WTC11 (cell line): Measurements from ENCODE around the gene PIK3R6. TPM values are rescaled to one million over a fixed set of nuclear protein-coding genes. Genes with fewer than 3 reads are reported as not detected.

Experiments used
- ATAC-seq: fragments of 200-7000 bp; cut with Tn5 transposase; 2 replicates; pipeline ENCODE4 v1.10.0; 2021; ENCODE audit warnings: mild to moderate bottlenecking, moderate library complexity
- CTCF ChIA-PET: fragments of 300-600 bp; sonication (Branson Sonifier 250); formaldehyde crosslinking; loops from one replicate; lab custom pipeline; 2021; ENCODE audit warnings: antibody characterized with exemption; lab: Charles Lee
- POLR2A ChIA-PET: fragments of 350-600 bp; sonication (Branson Sonifier 250); formaldehyde crosslinking; loops from one replicate; lab custom pipeline; 2021; ENCODE audit warnings: antibody characterized with exemption; lab: Charles Lee
- DNase-seq: peaks from one replicate; pipeline ENCODE4 v3.0.0; 2021; ENCODE audit warnings: low spot score
- H3K27ac Mint-ChIP-seq: 2 replicates; pipeline ENCODE4 v1.8.0; 2021; ENCODE audit warnings: mixed read lengths
- H3K27me3 Mint-ChIP-seq: 2 replicates; pipeline ENCODE4 v1.8.0; 2021; ENCODE audit warnings: low read depth, mild to moderate bottlenecking, moderate library complexity, mixed read lengths
- H3K36me3 Mint-ChIP-seq: 2 replicates; pipeline ENCODE4 v1.8.0; 2021; ENCODE audit warnings: mixed read lengths
- H3K4me1 Mint-ChIP-seq: 2 replicates; pipeline ENCODE4 v1.8.0; 2022; ENCODE audit warnings: mixed read lengths
- H3K4me3 Mint-ChIP-seq: 2 replicates; pipeline ENCODE4 v1.8.0; 2021; ENCODE audit warnings: mild to moderate bottlenecking, moderate library complexity, mixed read lengths
- H3K9me3 Mint-ChIP-seq: 2 replicates; pipeline ENCODE4 v1.8.0; 2021; ENCODE audit warnings: mixed read lengths
- ESRRA ChIP-seq: sonication (generic); formaldehyde crosslinking; IDR thresholded peaks from 2 replicates; pipeline ENCODE4 v1.8.1; 2022; ENCODE audit warnings: mild to moderate bottlenecking, missing genetic modification reagents, borderline replicate concordance
- FOXP1 ChIP-seq: sonication (generic); formaldehyde crosslinking; IDR thresholded peaks from 2 replicates; pipeline ENCODE4 v1.8.0; 2022; ENCODE audit warnings: missing genetic modification reagents, mild to moderate bottlenecking, moderate library complexity, borderline replicate concordance
- GRHL2 ChIP-seq: fragments of 250-450 bp; sonication (Bioruptor Pico); IDR thresholded peaks from 2 replicates; pipeline ENCODE4 v1.8.0; 2022; ENCODE audit warnings: mild to moderate bottlenecking, moderate library complexity; ENCODE audit not compliant: insufficient replicate concordance, severe bottlenecking
- IRF2 ChIP-seq: sonication (generic); formaldehyde crosslinking; IDR thresholded peaks from 2 replicates; pipeline ENCODE4 v1.8.0; 2022; ENCODE audit warnings: low read depth, missing genetic modification reagents, borderline replicate concordance
- MYBL2 ChIP-seq: sonication (generic); formaldehyde crosslinking; IDR thresholded peaks from 2 replicates; pipeline ENCODE4 v1.8.1; 2023; ENCODE audit warnings: mild to moderate bottlenecking, moderate library complexity, missing genetic modification reagents
- NFE2L1 ChIP-seq: sonication (generic); formaldehyde crosslinking; IDR thresholded peaks from 2 replicates; pipeline ENCODE4 v1.8.1; 2023; ENCODE audit warnings: missing genetic modification reagents
- SMAD4 ChIP-seq: sonication (generic); formaldehyde crosslinking; IDR thresholded peaks from 2 replicates; pipeline ENCODE4 v1.8.0; 2022; ENCODE audit warnings: mild to moderate bottlenecking, missing genetic modification reagents
- SOX15 ChIP-seq: fragments of 250-450 bp; sonication (Bioruptor Pico); IDR thresholded peaks from 2 replicates; pipeline ENCODE4 v1.9.0; 2021; ENCODE audit warnings: mild to moderate bottlenecking
- TEAD1 ChIP-seq: sonication (generic); formaldehyde crosslinking; IDR thresholded peaks from 2 replicates; pipeline ENCODE4 v1.8.0; 2022; ENCODE audit warnings: mild to moderate bottlenecking, missing genetic modification reagents
- TEAD4 ChIP-seq: sonication (generic); formaldehyde crosslinking; IDR thresholded peaks from 2 replicates; pipeline ENCODE4 v1.8.0; 2022; ENCODE audit warnings: mild to moderate bottlenecking, missing genetic modification reagents
- ZNF396 ChIP-seq: fragments of 250-450 bp; sonication (Bioruptor Pico); IDR thresholded peaks from 2 replicates; pipeline ENCODE4 v1.8.0; 2021; ENCODE audit warnings: mild to moderate bottlenecking, moderate library complexity, borderline replicate concordance
- total RNA-seq: library from RNA; stranded (reverse); gene quantifications from 3 replicates; pipeline ENCODE4 v1.2.3, GENCODE V29; 2021
- TF ChIP-seq, protein P1 (sequence below): sonication (generic); formaldehyde crosslinking; IDR thresholded peaks from 2 replicates; pipeline ENCODE4 v1.8.1; 2023; ENCODE audit warnings: mild to moderate bottlenecking, moderate library complexity, missing genetic modification reagents
- TF ChIP-seq, protein P2 (sequence below): sonication (generic); formaldehyde crosslinking; IDR thresholded peaks from 2 replicates; pipeline ENCODE4 v1.8.1; 2022; ENCODE audit warnings: low read depth, missing genetic modification reagents, borderline replicate concordance
- TF ChIP-seq, protein P3 (sequence below): fragments of 250-450 bp; sonication (Bioruptor Pico); IDR thresholded peaks from 2 replicates; pipeline ENCODE4 v1.9.0; 2021; ENCODE audit warnings: mild to moderate bottlenecking
- TF ChIP-seq, protein P4 (sequence below): sonication (generic); formaldehyde crosslinking; IDR thresholded peaks from 2 replicates; pipeline ENCODE4 v1.8.1; 2023; ENCODE audit warnings: mild to moderate bottlenecking, missing genetic modification reagents
- TF ChIP-seq, protein P5 (sequence below): fragments of 250-450 bp; sonication (Bioruptor Pico); IDR thresholded peaks from 2 replicates; pipeline ENCODE4 v1.8.0; 2021; ENCODE audit warnings: mild to moderate bottlenecking
- TF ChIP-seq, protein P6 (sequence below): fragments of 250-450 bp; sonication (Bioruptor Pico); IDR thresholded peaks from 2 replicates; pipeline ENCODE4 v1.9.0; 2021; ENCODE audit warnings: mild to moderate bottlenecking, borderline replicate concordance

The PIK3R6 gene
- total RNA-seq, 1 experiment from 2014 or later, result 0.15 TPM

DNA sequence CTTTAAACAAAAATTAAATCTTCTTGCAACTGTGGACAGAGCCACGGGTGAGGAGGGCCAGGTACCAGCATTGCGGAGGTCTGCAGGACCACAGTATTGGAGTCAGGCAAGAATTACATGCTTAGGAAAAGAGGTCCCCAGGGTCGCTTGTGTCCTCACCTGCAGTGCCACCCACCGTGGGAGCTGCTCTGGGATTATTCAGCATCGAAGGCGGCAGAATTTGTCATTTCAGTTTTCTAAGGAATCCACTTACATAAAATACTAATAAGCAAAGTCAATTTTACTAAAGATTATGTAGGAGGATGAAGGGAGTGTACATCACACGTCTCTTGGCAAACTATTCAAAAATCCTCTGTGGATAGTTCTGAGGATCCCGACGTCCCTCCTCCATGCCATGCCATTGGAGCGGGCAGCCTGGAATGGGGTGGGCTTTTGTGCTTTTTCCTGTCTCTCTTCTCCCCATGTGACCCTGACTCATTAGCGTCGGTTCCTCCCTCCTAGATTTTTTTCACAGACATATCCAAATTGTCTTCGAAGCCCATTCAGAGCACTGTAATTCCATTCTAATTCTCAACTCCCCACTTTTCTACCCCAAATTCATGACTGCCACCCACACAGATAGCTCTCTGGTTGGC lies 3.0 kb upstream of the PIK3R6 start (continued):
- TF ChIP-seq IRF2 (CRISPR knock-in tag), result no peak
- TF ChIP-seq MYBL2 (CRISPR knock-in tag), result no peak
- TF ChIP-seq ZNF396, result no peak
- no peak for TF ChIP-seq TEAD4 (CRISPR knock-in tag)
- TF ChIP-seq, all 79 proteins: peak for 0

DNA sequence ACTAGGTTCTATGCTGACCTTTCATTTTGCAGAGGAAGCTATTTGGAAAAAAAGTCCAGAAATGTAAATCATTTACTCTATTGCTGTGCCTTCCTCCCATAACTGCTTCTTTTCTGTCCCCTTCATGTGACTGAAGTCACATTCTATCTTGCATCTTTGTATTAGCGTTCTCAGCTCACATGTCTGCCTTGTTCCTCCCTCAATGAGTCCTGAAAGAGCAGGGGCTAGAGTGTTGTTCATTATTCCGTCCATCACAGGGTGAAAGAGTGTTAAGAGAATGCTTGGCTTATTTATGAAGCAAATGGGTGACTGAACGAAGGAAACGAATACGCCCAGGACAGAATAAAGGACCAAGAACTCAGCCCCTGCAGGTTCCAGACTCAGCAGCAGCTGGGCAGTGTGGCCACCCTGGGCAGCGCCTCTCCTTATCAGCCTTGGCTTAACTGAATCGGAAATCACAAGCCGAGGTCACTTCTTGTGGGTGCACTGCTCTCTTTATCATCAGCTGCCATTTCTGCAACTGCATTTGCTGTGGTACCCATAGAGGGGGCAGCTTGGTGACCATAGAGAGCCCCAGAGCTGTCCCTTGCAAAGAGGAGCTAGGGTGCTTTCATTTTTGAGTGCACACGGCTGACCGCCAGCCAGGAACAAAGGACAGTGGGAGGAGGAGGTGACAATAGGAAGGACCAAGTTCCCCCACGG lies 1.8 kb upstream of the PIK3R6 start:
- POLR2A ChIA-PET, result no interaction called here
- CTCF ChIA-PET, result interaction anchor here (0.6 to 1.7 kb wide), 3 partner anchors 26 to 830 kb away, joined by 3 to 5 read pairs (median 4); partner anchors contain the start of gene ALOX15B
- ATAC-seq (no peak), DNase-seq (no peak)
- Mint-ChIP-seq H3K27ac (no peak overlapping the region), H3K4me1 (peaks cover 20% of the 10 kb centered on the region), H3K36me3 (no peaks in the 10 kb centered on the region), H3K9me3 (no peaks in the 10 kb centered on the region), H3K4me3 (no peak overlapping the region), H3K27me3 (no peaks in the 10 kb centered on the region)
- TF ChIP-seq, protein P1, sequence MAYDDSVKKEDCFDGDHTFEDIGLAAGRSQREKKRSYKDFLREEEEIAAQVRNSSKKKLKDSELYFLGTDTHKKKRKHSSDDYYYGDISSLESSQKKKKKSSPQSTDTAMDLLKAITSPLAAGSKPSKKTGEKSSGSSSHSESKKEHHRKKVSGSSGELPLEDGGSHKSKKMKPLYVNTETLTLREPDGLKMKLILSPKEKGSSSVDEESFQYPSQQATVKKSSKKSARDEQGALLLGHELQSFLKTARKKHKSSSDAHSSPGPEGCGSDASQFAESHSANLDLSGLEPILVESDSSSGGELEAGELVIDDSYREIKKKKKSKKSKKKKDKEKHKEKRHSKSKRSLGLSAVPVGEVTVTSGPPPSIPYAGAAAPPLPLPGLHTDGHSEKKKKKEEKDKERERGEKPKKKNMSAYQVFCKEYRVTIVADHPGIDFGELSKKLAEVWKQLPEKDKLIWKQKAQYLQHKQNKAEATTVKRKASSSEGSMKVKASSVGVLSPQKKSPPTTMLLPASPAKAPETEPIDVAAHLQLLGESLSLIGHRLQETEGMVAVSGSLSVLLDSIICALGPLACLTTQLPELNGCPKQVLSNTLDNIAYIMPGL, result no peak
- TF ChIP-seq, protein P2, sequence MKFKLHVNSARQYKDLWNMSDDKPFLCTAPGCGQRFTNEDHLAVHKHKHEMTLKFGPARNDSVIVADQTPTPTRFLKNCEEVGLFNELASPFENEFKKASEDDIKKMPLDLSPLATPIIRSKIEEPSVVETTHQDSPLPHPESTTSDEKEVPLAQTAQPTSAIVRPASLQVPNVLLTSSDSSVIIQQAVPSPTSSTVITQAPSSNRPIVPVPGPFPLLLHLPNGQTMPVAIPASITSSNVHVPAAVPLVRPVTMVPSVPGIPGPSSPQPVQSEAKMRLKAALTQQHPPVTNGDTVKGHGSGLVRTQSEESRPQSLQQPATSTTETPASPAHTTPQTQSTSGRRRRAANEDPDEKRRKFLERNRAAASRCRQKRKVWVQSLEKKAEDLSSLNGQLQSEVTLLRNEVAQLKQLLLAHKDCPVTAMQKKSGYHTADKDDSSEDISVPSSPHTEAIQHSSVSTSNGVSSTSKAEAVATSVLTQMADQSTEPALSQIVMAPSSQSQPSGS (CRISPR knock-in tag), result no peak
- TF ChIP-seq, protein P3, sequence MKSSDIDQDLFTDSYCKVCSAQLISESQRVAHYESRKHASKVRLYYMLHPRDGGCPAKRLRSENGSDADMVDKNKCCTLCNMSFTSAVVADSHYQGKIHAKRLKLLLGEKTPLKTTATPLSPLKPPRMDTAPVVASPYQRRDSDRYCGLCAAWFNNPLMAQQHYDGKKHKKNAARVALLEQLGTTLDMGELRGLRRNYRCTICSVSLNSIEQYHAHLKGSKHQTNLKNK (CRISPR knock-in tag), result no peak
- TF ChIP-seq FOXP1 (CRISPR knock-in tag) (no peak), SMAD4 (CRISPR knock-in tag) (no peak)

DNA sequence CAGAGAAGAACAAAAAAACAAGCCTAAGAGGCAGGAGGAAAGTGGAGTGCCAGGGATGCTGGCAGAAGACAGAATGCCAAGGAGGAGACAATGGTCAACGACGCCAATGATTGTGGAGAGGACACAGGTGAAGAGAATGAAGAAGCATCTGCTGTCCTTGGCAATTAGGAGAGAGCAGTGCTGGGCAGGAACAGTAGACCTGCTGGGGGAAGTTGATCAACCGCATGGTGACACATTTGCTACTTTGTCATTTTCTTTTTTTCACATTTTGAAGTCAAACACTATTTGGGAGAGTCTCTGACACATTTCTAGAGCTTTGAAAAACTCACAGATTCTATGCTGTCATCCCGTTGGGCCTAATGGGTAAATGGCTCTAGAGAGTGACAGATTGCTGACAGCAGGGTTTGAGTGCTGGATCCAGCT lies 1.1 kb upstream of the PIK3R6 start:
- no peaks in the 10 kb centered on the region for H3K36me3 Mint-ChIP-seq
- ATAC-seq (no peak), DNase-seq (no peak)
- H3K27me3 Mint-ChIP-seq, result no peaks in the 10 kb centered on the region
- peaks cover 13% of the 10 kb centered on the region for H3K4me1 Mint-ChIP-seq
- no peak overlapping the region for H3K4me3 Mint-ChIP-seq
- ChIA-PET POLR2A (no interaction called here), CTCF (interaction anchor here (0.6 to 1.7 kb wide), 3 partner anchors 26 to 829 kb away, joined by 3 to 5 read pairs (median 4); partner anchors contain the start of gene ALOX15B)
- 0 out of 2 replicates have a peak, but pooled peaks cover 3% of the 10 kb centered on the region for H3K9me3 Mint-ChIP-seq
- H3K27ac Mint-ChIP-seq, result no peak overlapping the region
- TF ChIP-seq TEAD1 (CRISPR knock-in tag), result no peak
- TF ChIP-seq, protein P4, sequence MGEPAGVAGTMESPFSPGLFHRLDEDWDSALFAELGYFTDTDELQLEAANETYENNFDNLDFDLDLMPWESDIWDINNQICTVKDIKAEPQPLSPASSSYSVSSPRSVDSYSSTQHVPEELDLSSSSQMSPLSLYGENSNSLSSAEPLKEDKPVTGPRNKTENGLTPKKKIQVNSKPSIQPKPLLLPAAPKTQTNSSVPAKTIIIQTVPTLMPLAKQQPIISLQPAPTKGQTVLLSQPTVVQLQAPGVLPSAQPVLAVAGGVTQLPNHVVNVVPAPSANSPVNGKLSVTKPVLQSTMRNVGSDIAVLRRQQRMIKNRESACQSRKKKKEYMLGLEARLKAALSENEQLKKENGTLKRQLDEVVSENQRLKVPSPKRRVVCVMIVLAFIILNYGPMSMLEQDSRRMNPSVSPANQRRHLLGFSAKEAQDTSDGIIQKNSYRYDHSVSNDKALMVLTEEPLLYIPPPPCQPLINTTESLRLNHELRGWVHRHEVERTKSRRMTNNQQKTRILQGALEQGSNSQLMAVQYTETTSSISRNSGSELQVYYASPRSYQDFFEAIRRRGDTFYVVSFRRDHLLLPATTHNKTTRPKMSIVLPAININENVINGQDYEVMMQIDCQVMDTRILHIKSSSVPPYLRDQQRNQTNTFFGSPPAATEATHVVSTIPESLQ (CRISPR knock-in tag), result no peak
- TF ChIP-seq, protein P5, sequence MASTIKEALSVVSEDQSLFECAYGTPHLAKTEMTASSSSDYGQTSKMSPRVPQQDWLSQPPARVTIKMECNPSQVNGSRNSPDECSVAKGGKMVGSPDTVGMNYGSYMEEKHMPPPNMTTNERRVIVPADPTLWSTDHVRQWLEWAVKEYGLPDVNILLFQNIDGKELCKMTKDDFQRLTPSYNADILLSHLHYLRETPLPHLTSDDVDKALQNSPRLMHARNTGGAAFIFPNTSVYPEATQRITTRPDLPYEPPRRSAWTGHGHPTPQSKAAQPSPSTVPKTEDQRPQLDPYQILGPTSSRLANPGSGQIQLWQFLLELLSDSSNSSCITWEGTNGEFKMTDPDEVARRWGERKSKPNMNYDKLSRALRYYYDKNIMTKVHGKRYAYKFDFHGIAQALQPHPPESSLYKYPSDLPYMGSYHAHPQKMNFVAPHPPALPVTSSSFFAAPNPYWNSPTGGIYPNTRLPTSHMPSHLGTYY (CRISPR knock-in tag), result no peak
- TF ChIP-seq FOXP1 (CRISPR knock-in tag), result no peak
- TF ChIP-seq, protein P6, sequence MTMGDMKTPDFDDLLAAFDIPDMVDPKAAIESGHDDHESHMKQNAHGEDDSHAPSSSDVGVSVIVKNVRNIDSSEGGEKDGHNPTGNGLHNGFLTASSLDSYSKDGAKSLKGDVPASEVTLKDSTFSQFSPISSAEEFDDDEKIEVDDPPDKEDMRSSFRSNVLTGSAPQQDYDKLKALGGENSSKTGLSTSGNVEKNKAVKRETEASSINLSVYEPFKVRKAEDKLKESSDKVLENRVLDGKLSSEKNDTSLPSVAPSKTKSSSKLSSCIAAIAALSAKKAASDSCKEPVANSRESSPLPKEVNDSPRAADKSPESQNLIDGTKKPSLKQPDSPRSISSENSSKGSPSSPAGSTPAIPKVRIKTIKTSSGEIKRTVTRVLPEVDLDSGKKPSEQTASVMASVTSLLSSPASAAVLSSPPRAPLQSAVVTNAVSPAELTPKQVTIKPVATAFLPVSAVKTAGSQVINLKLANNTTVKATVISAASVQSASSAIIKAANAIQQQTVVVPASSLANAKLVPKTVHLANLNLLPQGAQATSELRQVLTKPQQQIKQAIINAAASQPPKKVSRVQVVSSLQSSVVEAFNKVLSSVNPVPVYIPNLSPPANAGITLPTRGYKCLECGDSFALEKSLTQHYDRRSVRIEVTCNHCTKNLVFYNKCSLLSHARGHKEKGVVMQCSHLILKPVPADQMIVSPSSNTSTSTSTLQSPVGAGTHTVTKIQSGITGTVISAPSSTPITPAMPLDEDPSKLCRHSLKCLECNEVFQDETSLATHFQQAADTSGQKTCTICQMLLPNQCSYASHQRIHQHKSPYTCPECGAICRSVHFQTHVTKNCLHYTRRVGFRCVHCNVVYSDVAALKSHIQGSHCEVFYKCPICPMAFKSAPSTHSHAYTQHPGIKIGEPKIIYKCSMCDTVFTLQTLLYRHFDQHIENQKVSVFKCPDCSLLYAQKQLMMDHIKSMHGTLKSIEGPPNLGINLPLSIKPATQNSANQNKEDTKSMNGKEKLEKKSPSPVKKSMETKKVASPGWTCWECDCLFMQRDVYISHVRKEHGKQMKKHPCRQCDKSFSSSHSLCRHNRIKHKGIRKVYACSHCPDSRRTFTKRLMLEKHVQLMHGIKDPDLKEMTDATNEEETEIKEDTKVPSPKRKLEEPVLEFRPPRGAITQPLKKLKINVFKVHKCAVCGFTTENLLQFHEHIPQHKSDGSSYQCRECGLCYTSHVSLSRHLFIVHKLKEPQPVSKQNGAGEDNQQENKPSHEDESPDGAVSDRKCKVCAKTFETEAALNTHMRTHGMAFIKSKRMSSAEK, result no peak
- no peak for TF ChIP-seq SMAD4 (CRISPR knock-in tag)
- no peak for TF ChIP-seq NFE2L1 (CRISPR knock-in tag)
- TF ChIP-seq SOX15, result no peak
- TF ChIP-seq GRHL2 (CRISPR knock-in tag), result no peak
- TF ChIP-seq ESRRA (CRISPR knock-in tag), result no peak
